GM18498 (cell line): ENCODE data around the gene TPRX1.
"Not testable (repeated sequence)": the region's sequence is repeated elsewhere in the genome, so short reads cannot be mapped to it uniquely, and the experiment has no call there.

Experiments
- ATAC-seq: cut with Tn5 transposase; IDR thresholded peaks from one replicate; pipeline ENCODE4 v1.9.1; 2021; ENCODE audit warnings: mild to moderate bottlenecking, moderate library complexity; ENCODE audit not compliant: unreplicated experiment

Gene TPRX1, protein sequence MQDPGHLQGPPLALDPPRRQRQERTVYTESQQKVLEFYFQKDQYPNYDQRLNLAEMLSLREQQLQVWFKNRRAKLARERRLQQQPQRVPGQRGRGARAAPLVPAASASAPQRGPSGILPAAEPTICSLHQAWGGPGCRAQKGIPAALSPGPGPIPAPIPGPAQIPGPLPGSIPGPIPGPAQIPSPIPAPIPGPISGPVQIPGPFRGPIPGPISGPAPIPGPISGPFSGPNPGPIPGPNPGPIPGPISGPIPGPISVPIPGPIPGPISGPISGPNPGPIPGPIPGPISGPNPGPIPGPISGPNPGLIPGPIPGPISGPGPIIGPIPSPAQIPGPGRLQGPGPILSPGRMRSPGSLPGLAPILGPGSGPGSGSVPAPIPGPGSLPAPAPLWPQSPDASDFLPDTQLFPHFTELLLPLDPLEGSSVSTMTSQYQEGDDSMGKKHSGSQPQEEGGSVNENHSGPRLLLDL

GRCh38 chr19:47804451-47804850 lies at the start of gene TPRX1:
Gene TPRX1 (minus strand): TSS chr19:47804551. CDS start chr19:47804539, 12 bp downstream.
- not testable (repeated sequence) for ATAC-seq

- ATAC-seq: no peak
Observed at GRCh38 chr19:47853003-47853402, 48.7 kb upstream of the TPRX1 start.

- no peak for ATAC-seq
Observed at GRCh38 chr19:47848823-47849473, 44.6 kb upstream of the TPRX1 start.

- no peak for ATAC-seq
Observed at GRCh38 chr19:47848425-47848822, 44.1 kb upstream of the TPRX1 start.

GRCh38 chr19:47842941-47843340 lies 38.6 kb upstream of the TPRX1 start:
- ATAC-seq: no peak

DNA sequence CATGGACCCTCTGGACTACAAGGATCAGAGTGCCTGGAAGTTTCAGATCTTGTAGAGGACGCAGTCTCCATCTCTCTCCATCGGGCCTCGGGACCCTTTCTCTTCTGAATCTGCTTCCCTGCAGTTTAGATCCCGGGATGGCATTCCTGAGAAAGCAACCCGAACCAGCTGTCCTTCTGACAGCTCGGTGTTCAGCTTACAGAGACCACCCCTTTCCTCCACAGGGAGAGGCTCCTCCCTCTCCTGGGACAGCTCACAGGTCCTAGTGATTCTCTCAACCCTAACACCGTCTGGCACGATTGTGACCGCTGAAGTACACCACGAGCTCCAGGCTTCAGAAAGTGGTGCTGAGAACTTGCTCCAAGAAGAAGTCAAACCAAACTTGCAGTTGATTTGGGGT lies 35.6 kb upstream of the TPRX1 start:
- no peak for ATAC-seq

DNA sequence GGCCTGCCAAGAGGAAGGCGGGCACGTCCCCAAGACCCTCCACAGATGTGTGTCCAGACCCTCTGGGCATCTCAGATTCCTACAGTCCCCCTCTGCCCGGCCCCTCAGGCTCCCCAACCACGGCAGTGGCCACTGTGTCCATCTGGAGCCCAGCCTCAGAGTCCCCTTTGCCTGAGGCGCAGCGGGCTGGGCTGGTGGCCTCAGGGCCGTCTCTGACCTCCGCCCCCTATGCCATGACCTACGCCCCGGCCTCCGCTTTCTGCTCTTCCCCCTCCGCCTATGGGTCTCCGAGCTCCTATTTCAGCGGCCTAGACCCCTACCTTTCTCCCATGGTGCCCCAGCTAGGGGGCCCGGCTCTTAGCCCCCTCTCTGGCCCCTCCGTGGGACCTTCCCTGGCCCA lies 35.1 kb upstream of the TPRX1 start:
- ATAC-seq: no peak

DNA sequence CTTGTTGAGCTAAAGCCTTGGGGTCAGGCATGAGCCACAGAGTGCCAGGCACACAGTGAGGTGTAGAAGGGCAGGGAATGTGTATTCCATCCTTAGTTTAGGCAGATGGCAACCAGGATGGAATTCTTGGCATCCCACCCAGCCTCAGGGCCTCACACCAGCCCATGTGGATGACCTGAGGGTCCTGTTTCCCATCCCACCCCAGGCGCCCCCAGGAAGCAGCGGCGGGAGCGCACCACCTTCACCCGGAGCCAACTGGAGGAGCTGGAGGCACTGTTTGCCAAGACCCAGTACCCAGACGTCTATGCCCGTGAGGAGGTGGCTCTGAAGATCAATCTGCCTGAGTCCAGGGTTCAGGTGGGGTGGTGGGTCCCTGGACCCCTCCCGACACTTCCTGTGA lies 31.7 kb upstream of the TPRX1 start:
- ATAC-seq: no peak

DNA sequence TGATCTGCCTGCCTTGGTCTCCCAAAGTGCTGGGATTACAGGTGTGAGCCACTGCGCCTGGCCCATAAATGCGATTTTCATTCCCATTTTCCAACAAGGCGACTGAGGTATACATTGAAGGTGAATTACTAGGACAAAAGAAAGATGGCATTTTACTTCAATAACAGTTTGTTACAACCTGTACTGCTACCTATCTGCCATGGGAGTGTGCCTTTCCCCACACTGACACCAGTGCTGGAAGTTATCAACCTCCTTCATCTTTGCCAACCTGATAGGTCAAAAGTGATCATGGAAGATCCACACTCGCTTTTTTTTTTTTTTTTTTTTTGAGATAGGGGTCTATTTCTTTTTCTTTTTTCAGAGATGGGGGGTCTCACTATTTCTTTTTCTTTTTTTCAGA lies 28.4 kb upstream of the TPRX1 start:
- no peak for ATAC-seq

DNA sequence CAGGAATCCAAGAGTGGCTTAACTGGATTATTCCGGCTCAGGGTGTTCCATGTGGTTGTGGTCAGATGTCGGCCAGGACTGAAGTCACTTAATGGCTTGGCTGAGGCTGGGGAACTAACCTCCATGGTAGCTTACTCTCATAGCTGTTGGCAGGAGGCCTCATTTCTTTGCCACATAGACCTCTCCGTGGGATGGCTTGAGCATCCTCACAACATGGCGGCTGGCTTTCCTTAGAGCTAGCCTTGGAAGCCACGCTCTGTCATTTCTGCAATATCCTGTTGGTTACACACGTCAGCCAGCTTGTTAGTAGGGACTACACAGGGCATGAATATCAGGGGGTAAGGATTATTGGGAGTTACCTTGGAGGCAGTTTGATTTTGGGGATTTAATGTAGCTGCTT lies 22.4 kb upstream of the TPRX1 start:
- no peak for ATAC-seq

GRCh38 chr19:47824396-47824795 lies 20.0 kb upstream of the TPRX1 start:
- no peak for ATAC-seq

DNA sequence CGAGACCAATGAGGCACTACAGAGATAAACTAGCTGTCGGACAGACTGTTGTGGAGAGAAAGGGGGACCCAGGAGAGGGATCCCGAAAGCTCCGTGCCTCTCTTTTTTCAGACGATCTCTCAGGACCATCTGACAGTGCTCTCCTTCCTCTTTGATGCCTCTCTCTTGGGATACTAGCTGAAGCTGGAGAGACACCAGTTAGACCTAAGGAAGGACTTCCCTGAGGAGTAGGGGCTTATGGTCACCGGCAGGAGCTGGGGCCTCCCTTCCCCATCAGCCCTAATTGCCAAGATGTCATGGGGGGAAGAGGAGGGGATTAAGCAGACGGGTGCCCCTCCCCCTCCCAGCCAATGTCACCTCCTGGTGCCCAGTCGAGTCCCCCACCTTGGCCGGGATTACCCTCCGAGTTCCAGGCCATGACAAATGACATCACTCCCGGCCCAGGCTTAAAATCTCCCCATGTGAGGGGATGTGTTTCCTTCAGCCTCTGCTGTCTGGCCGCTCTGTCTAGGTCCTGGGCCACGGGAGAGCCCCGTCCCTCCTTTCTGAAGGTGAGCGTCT lies 17.2 kb upstream of the TPRX1 start, which contains the start of gene CRX:
CRX (plus strand) TSS at position 478 of the 561 bp plus-strand sequence. CDS start 12,507 bp downstream, outside the sequence.
- ATAC-seq: no peak

GRCh38 chr19:47820410-47820809 lies 16.1 kb upstream of the TPRX1 start:
- ATAC-seq: no peak

- ATAC-seq: no peak
Observed at GRCh38 chr19:47819858-47820257, 15.5 kb upstream of the TPRX1 start.

DNA sequence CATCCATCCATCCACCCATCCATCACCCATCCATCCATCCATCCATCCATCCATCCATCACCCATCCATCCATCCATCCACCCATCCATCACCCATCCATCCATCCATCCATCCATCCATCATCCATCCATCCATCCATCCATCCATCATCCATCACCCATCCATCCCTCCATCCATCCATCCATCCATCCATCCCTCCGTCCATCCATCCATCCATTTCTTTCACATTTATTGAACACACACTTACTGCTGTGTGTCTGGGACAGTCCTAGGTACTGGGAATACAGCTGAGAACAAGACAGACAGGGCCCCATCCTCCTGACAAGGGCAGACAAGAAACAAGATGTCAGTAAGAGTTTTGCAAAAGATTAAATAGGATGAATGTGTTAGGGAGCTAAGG lies 13.9 kb upstream of the TPRX1 start:
- ATAC-seq: not testable (repeated sequence)

- ATAC-seq: not testable (repeated sequence)
Observed at GRCh38 chr19:47816270-47816669, 11.9 kb upstream of the TPRX1 start.

GRCh38 chr19:47813995-47814328 lies 9.6 kb upstream of the TPRX1 start:
- no peak for ATAC-seq

DNA sequence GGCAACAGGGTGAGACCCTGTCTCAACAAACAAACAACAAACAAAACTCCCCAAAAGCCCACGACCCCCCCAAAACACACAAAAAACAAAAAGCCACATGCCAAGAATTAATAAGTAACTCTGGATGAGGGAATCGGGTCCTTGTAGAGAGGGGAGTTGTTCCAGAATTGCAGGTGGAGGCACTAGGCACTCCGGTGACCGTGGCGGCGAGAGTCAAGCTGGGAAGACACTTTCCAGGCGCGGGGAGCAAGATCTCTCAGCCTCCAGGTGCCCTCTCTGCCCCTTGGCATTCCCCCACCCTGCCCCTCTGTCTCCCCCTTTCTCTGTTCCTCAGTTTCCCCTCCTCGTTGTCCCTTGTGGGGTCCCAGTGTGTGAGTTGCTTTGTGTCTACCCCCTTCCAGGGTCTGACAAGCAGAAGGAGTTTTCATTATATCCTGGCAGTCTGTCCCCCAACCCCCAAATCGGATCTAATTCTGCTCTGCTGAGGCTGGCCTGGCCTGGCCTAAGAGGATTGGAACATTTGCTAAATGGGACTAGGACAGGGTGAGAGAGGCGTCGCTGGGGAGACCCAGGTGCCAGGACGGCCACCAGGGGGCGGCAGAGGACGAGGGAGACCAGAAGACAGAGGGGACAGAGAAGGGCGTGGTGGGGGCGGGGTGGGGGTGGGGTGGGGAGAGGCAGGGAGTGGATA lies 9.1 kb upstream of the TPRX1 start:
- ATAC-seq: no peak

DNA sequence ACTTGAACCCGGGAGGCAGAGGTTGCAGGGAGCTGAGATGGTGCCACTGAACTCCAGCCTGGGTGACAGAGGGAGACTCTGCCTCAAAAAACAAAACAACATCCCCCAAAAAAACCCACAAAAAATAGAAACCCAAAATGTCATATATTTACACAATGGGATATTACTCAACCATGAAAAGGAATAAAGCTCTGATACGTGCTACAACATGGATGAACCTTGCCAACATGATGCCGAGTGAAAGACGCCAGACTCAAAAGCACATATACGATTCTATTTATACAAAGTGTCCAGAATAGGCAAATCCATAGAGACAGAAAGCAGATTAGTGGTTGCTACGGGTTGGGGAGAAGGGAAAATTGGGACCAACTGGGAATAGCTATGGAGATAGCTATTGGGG lies 2.1 kb upstream of the TPRX1 start:
- no peak for ATAC-seq

GRCh38 chr19:47805313-47805712 lies 962 bp upstream of the TPRX1 start:
- no peak for ATAC-seq

- not testable (repeated sequence) for ATAC-seq
Observed at GRCh38 chr19:47803671-47804070, 680 bp downstream of the TPRX1 start.
